ENCODE data around the gene KRT28.

DNA sequence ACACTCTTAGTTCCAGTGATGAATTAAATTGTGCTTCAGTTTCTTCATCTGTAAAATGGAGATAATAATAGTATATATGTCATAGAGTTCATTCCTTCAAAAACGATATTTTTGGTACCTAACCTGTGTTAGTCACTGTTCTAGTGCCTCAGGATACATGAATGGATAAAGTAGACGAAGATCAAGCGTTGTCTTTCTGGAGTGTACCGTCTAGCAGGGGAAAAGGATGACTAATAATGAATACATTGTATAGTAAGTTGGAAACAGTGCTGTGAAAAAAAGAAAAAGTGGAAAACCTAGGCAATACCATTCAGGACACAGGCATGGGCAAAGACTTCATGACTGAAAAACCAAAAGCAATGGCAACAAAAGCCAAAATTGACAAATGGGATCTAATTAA is 14.0 kb upstream of the KRT28 start:
- TF ChIP-seq, protein P1, sequence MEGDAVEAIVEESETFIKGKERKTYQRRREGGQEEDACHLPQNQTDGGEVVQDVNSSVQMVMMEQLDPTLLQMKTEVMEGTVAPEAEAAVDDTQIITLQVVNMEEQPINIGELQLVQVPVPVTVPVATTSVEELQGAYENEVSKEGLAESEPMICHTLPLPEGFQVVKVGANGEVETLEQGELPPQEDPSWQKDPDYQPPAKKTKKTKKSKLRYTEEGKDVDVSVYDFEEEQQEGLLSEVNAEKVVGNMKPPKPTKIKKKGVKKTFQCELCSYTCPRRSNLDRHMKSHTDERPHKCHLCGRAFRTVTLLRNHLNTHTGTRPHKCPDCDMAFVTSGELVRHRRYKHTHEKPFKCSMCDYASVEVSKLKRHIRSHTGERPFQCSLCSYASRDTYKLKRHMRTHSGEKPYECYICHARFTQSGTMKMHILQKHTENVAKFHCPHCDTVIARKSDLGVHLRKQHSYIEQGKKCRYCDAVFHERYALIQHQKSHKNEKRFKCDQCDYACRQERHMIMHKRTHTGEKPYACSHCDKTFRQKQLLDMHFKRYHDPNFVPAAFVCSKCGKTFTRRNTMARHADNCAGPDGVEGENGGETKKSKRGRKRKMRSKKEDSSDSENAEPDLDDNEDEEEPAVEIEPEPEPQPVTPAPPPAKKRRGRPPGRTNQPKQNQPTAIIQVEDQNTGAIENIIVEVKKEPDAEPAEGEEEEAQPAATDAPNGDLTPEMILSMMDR (conservative IDR thresholded peaks at IDR 0.05 in 1 of 2, IDR thresholded peaks at IDR 0.05 in 1 of 2; ENCODE audit: low read depth in 1 of 2, low read length in 2 of 2) = no peak
- TF ChIP-seq EZH2 (IDR thresholded peaks at IDR 0.05; ENCODE audit: low read length, missing control alignments) = no peak

All from fibroblast of lung (primary cell).